GM10266 (cell line): ENCODE results near the gene AARS2.

ENCODE experiments used
- DNase-seq: peaks from one replicate; pipeline ENCODE4 v3.0.0; 2012; ENCODE audit errors: extremely low spot score
- CTCF ChIP-seq: IDR thresholded peaks from 2 replicates; pipeline ENCODE4 v1.5.1; 2012; ENCODE audit warnings: mild to moderate bottlenecking, low read depth; ENCODE audit not compliant: control insufficient read depth, insufficient read depth; ENCODE audit errors: missing control alignments

The AARS2 gene

GRCh38 chr6:44264154-44265006, 48.8 kb downstream of the AARS2 start:
- TF ChIP-seq CTCF = peak; percentile 10
- DNase-seq = no peak

GRCh38 chr6:44263354-44264100, 49.6 kb downstream of the AARS2 start:
- TF ChIP-seq CTCF = no peak
- peak; percentile 75 for DNase-seq

- no peak for DNase-seq
- no peak for TF ChIP-seq CTCF
Observed at GRCh38 chr6:44262467-44263353, 50.4 kb downstream of the AARS2 start.

- no peak for DNase-seq
- no peak for TF ChIP-seq CTCF
Observed at GRCh38 chr6:44261581-44261980, 51.6 kb downstream of the AARS2 start.

GRCh38 chr6:44260451-44261297, 52.5 kb downstream of the AARS2 start:
- peak; percentile 76 for DNase-seq
- TF ChIP-seq CTCF = no peak

- no peak for TF ChIP-seq CTCF
- DNase-seq = no peak
Observed at GRCh38 chr6:44260011-44260410, 53.1 kb downstream of the AARS2 start.
